SK-N-DZ (cell line): ENCODE measurements around the gene EFCAB10.
"Not testable (repeated sequence)": the region's sequence is repeated elsewhere in the genome, so short reads cannot be mapped to it uniquely, and the experiment has no call there.

Source experiments
- DNase-seq: peaks from one replicate; pipeline ENCODE4 v3.0.0-alpha.2; 2015; ENCODE audit warnings: low spot score

Gene EFCAB10

DNA sequence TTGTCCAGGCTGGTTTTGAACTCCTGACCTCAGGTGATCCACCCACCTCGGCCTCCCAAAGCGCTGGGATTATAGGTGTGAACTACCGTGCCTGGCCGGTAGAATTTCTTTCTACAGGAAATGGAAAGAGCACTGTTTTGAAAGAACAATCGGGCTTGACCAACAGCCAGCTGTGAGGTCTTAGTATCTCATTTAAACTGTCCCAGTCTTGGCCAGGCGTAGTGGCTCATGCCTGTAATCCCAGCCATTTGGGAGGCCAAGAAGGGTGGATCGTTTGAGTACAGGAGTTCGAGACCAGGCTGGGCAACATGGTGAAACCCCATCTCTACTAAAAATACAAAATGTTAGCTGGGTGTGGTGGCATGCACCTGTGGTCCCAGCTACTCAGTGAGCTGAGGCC lies 17.8 kb upstream of the EFCAB10 start:
- not testable (repeated sequence) for DNase-seq

- DNase-seq = no peak
Observed at GRCh38 chr7:105596866-105597265, 15.6 kb upstream of the EFCAB10 start.

DNA sequence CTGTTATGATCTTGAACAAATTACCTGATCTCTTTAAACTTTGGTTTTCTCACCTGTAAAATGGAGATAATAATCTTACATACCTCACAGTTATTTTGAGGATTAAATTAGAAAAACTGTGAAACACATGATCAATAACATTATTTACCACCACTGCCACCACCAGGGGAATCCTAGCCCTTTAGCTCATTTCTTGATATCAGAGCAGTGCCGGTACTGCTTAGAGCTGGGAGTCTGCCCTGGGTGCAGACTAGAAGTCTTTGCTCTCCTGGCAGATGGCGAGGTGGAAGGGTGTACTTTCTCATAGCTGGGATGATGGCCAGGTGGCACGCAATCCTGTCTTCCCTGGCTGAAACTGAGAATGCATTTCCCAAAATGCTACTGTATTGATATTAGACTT lies 12.7 kb upstream of the EFCAB10 start:
- DNase-seq = no peak

- DNase-seq = no peak
Observed at GRCh38 chr7:105591522-105591921, 10.2 kb upstream of the EFCAB10 start.

DNA sequence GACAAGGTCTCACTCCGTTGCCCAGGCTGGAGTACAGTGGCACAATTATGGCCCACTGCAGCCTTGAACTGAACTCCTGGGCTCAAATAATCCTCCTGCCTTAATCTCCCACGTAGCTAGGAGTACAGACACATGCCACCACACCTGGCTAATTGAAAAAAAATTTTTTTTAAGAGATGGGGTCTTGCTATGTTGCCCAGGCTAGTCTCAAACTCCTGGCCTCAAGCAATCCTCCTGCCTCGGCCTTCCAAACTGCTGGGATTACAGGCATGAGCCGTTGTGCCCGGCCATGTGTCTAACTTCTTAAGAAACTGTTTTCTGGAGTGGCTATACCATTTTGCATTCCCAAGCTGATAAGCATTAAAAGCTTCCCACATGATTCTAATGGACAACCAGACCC lies 9.5 kb upstream of the EFCAB10 start:
- no peak for DNase-seq

- peak; percentile 76 for DNase-seq
Observed at GRCh38 chr7:105589356-105590077, 8.2 kb upstream of the EFCAB10 start.

DNA sequence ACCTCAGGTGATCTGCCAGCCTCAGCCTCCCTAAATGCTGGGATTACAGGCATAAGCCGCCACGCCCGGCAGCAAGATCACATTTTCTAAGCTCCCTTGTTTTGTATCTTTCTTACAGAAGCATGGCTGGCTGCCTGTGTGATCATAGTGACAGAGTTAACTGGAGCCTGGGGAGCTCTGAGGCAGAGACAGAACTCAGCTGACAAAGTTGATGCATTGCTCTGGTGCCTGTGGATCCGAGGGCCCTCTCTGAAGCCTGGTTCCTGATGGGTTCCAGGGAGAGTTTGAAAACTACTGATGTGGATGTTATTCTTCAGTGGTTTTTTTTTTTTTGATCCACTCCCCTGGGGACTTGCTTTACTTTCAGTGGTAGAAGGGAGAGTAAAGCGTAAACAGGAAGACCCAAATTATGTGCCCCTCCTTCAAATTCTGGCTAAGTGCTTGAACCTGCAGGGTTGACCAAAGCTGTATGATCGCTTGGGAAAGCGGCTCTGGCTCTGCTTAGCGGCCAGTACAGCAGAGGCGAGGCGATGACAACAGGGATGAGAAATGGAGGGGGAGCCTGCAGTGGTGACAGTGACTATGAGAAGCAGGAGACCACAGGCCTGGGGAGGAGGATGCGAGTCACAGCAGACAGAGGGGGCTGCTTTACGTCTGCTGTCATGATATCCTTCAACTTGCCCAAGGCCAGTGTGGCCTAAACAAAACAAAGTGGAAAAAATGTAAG lies 6.8 kb upstream of the EFCAB10 start:
- peak; percentile 81 for DNase-seq

GRCh38 chr7:105585850-105586500 lies 4.7 kb upstream of the EFCAB10 start:
- no peak for DNase-seq

- no peak for DNase-seq
Observed at GRCh38 chr7:105584165-105584564, 2.9 kb upstream of the EFCAB10 start.

DNA sequence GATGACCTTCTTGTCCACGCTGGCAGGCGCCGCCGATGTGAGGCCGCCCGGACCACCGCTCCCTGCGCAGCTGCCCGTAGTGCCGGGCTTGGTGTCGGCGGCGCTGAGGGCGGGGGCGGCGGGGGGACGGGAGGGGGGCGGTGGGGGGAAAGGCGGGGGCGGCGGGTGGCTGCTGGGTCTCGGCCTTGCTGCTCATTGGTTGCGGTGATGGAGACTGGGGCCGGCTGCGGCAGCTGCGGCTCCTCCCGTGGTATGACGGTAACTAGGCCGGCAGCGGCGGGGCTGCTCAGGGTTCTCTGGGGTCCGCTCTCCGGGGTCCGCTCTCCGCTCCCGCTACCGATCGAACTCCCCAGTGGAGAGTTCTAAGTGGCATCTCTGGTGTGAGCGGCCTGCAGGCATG lies 1.8 kb upstream of the EFCAB10 start:
- DNase-seq = no peak

- no peak for DNase-seq
Observed at GRCh38 chr7:105580022-105580740, 1.1 kb downstream of the EFCAB10 start.

DNA sequence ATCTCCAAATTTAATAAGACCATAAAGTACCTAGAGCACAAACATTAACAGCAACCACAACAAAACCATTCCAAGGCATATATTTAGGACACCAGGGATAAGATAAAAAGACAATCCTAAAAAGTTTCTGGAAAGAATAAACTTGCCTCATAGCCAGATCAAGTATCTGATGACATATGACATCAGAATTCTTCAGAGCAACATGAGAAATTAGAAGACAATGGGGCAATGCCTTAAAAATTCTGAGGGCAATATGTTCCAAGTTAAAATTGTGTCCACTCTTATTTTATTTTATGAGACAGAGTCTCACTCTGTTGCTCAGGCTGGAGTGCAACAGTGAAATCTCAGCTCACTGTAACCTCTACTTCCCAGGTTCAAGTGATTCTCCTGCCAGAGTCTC lies 2.8 kb downstream of the EFCAB10 start:
- DNase-seq = no peak

- DNase-seq = no peak
Observed at GRCh38 chr7:105577251-105577650, 4.0 kb downstream of the EFCAB10 start.

- no peak for DNase-seq
Observed at GRCh38 chr7:105571891-105572290, 9.4 kb downstream of the EFCAB10 start.

DNA sequence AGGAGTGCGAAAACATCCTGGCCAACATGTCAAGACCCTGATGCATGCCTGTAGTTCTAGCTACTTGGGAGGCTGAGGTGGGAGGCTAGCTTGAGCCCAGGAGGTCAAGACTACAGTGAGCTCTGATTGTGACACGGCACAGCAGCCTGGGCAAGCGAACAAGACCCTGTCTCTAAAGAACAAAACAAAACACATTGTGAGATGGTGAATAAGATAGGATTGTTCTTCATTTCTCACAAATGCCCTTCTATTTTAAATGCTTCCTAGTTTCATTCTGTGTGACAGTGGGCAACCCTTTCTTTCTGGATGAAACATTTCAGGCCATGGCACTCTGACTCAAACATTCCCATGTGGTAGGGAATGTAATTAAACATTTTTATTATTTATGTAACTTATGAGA lies 13.5 kb downstream of the EFCAB10 start:
- no peak for DNase-seq

- DNase-seq = no peak
Observed at GRCh38 chr7:105567024-105567423, 14.3 kb downstream of the EFCAB10 start.

DNA sequence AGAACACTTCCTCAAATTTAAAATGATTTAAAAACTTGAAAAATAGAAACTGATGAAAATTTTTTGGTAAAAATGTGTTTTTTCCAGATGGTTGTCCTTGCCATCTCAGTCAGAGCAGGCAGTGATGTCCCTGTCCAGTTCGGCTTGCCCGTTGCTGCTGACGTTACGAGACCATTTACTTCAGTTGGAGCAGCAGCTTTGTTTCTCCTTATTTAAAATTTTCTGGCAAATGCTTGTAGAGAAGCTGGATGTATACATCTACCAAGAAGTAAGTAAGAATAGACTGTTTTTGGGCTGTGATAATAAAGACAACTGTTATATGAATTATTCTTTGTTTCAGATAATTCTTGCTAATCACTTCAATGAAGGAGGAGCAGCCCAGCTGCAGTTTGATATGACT lies 16.1 kb downstream of the EFCAB10 start:
- DNase-seq = no peak

DNA sequence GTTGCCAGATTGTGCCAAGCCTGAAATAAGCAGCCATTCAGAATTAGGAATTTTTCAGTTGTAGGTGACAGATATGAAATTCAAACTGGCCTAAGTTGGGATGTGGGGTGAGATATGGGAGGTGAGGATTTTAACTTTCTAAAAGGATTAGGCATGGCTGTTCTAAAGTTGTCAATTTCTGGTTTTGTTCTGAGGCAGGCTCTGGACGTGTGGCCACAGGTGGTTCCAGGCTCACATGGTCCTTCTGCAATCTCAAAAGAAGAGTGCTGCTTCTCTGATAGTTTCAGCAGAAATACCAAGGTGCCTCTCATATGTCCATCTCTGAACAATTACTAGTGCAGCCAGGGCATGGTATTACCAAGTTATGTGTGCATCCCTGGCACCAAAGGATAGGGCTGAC lies 21.4 kb downstream of the EFCAB10 start:
- no peak for DNase-seq

- no peak for DNase-seq
Observed at GRCh38 chr7:105538339-105538738, 43.0 kb downstream of the EFCAB10 start.

DNA sequence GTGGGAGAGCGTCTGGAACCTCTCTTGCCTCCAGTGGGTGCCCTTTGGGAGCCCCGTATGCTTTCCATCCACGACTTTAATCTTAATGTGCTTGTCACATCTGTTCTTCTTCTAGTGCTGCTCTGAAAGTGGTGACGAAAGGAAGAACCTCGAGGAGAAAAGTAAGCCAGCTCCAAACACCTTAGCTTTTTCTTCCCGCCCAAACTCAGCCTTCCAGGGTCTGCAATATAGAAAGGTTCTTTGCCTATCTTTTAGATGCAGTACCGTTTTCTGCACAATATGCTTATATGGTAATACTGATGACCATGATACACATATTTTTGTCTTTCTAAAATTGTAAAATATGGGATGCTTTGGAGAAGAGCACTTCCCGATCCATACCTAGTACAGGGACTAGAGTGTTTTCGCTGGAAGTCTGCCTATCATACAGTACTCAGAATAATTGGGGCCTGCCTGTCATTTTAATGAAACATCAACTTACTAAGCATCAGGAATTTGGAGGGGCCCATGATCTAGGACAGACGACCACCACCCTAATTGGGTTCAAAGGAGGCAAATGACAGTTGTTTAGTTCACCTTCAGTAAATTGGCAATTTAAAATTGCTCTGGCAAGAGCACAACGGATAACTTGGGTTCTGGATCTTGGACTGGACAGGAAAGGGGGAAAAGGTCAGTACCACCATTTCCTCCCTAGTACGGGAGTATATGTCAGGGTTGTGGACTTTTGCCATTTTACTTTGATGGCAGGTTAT lies 48.4 kb downstream of the EFCAB10 start:
- no peak for DNase-seq
